Fibroblast of lung (primary cell): ENCODE data around the gene FBXW12. TPM values are rescaled to one million over a fixed set of nuclear protein-coding genes. Genes with fewer than 3 reads are reported as not detected.

Experiments
- DNase-seq, 2 donors: peaks; one replicate each; pipeline versions ENCODE4 v3.0.0 to v3.0.0-alpha.2; 2010; ENCODE audit warnings: low read depth in 2 of 2
- H2AFZ ChIP-seq: 2 replicates; pipeline ENCODE4 v1.5.1; 2012; ENCODE audit warnings: low read length, control low read depth, inconsistent platforms
- H3K27ac ChIP-seq: 2 replicates; pipeline ENCODE4 v1.5.1; 2011; ENCODE audit warnings: low read length, control low read depth; ENCODE audit not compliant: insufficient read depth
- H3K27me3 ChIP-seq: 2 replicates; pipeline ENCODE4 v1.5.1; 2011; ENCODE audit warnings: mild to moderate bottlenecking, low read length; ENCODE audit not compliant: control insufficient read depth, insufficient read depth
- H3K36me3 ChIP-seq: 2 replicates; pipeline ENCODE4 v1.5.1; 2011; ENCODE audit warnings: low read length; ENCODE audit not compliant: control insufficient read depth, insufficient read depth
- H3K4me1 ChIP-seq: 2 replicates; pipeline ENCODE4 v1.5.1; 2011; ENCODE audit warnings: low read length; ENCODE audit not compliant: control insufficient read depth, insufficient read depth; ENCODE audit errors: extremely low read depth
- H3K4me2 ChIP-seq: 2 replicates; pipeline ENCODE4 v1.5.1; 2011; ENCODE audit warnings: low read length, control low read depth; ENCODE audit not compliant: insufficient read depth; ENCODE audit errors: extremely low read depth
- H3K4me3 ChIP-seq, 4 experiments: fragments of 200-600 bp in 1 of 4; sonication (generic) in 1 of 4; replicated peaks in 1 of 4; 2 replicates each; pipeline ENCODE4 v1.5.1; 2011 to 2016; ENCODE audit warnings: low read length in 4 of 4, low read depth in 3 of 4, mild to moderate bottlenecking in 3 of 4, control low read depth in 2 of 4, inconsistent platforms in 1 of 4, mixed read lengths in 1 of 4; ENCODE audit not compliant: insufficient read depth in 1 of 4; ENCODE audit errors: control extremely low read depth in 1 of 4
- H3K79me2 ChIP-seq: 2 replicates; pipeline ENCODE4 v1.5.1; 2012; ENCODE audit warnings: mild to moderate bottlenecking, low read length, inconsistent platforms; ENCODE audit not compliant: control insufficient read depth, insufficient read depth
- H3K9ac ChIP-seq: 2 replicates; pipeline ENCODE4 v1.5.1; 2011; ENCODE audit warnings: mild to moderate bottlenecking, low read length, control low read depth; ENCODE audit not compliant: insufficient read depth
- H3K9me3 ChIP-seq: 2 replicates; pipeline ENCODE4 v1.5.1; 2012; ENCODE audit warnings: low read depth, low read length; ENCODE audit not compliant: control insufficient read depth, insufficient read depth
- H4K20me1 ChIP-seq: 2 replicates; pipeline ENCODE4 v1.5.1; 2011; ENCODE audit warnings: low read length; ENCODE audit not compliant: control insufficient read depth, insufficient read depth; ENCODE audit errors: extremely low read depth
- CTCF ChIP-seq, 2 donors: IDR thresholded peaks in 1 of 2; conservative IDR thresholded peaks in 1 of 2; 1 replicate in 1 of 2; 2 replicates in 1 of 2; pipeline ENCODE4 v1.5.1; 2011 to 2012; ENCODE audit warnings: low read length in 2 of 2, control low read depth in 1 of 2, inconsistent platforms in 1 of 2, low read depth in 1 of 2, mild to moderate bottlenecking in 1 of 2
- EZH2 ChIP-seq: IDR thresholded peaks from 2 replicates; pipeline ENCODE4 v1.5.1; 2012; ENCODE audit warnings: low read length, control low read depth, mild to moderate bottlenecking; ENCODE audit errors: missing control alignments
- polyA plus RNA-seq, 2 donors: library from polyadenylated mRNA; depleted of rRNA in 1 of 2; stranded (reverse) in 1 of 2; unstranded in 1 of 2; fragments of >200 nt; gene quantifications; 2 replicates each; pipeline ENCODE4 v1.2.1, GENCODE V29; 2011 to 2012; ENCODE audit warnings: missing spikeins in 1 of 2
- total RNA-seq: library from RNA; depleted of rRNA; stranded (reverse); fragments of >200 nt; gene quantifications from 2 replicates; pipeline ENCODE4 v1.2.1, GENCODE V29; 2014

Gene FBXW12
- total and polyA plus RNA-seq, 2 donors (not counting 1 experiment from before 2014, with no cell fraction given): 0.06 TPM; not detected in 1

- Histone ChIP-seq H4K20me1 (peaks cover 2% of the 10 kb centered on the region), H3K27me3 (no peaks in the 10 kb centered on the region), H3K4me1 (peaks cover 16% of the 10 kb centered on the region), H3K79me2 (peaks cover 19% of the 10 kb centered on the region), H3K9me3 (no peaks in the 10 kb centered on the region), H2AFZ (no peak overlapping the region), H3K36me3 (peaks cover 8% of the 10 kb centered on the region), H3K4me3 (no peak overlapping the region), H3K27ac (no peak overlapping the region), H3K4me2 (no peak overlapping the region), H3K9ac (no peak overlapping the region)
- no peak for TF ChIP-seq EZH2
- TF ChIP-seq CTCF (conservative IDR thresholded peaks at IDR 0.05 in 1 of 2, IDR thresholded peaks at IDR 0.05 in 1 of 2; ENCODE audit: low read depth in 1 of 2, low read length in 2 of 2): no peak
- no peak for DNase-seq
Observed at GRCh38 chr3:48436855-48437254, 64.8 kb downstream of the FBXW12 start.

- Histone ChIP-seq H3K4me2 (no peak overlapping the region), H3K4me3 (no peak overlapping the region), H3K9me3 (no peaks in the 10 kb centered on the region), H3K9ac (no peak overlapping the region), H4K20me1 (peaks cover 2% of the 10 kb centered on the region), H3K36me3 (peaks cover 6% of the 10 kb centered on the region), H3K27ac (no peak overlapping the region), H3K4me1 (peaks cover 16% of the 10 kb centered on the region), H3K27me3 (no peaks in the 10 kb centered on the region), H3K79me2 (peaks cover 25% of the 10 kb centered on the region), H2AFZ (no peak overlapping the region)
- TF ChIP-seq CTCF (conservative IDR thresholded peaks at IDR 0.05 in 1 of 2, IDR thresholded peaks at IDR 0.05 in 1 of 2; ENCODE audit: low read depth in 1 of 2, low read length in 2 of 2) (no peak), EZH2 (no peak)
- DNase-seq: no peak
Observed at GRCh38 chr3:48437812-48438211, 65.8 kb downstream of the FBXW12 start.

- peaks cover 7% of the 10 kb centered on the region for H3K36me3 ChIP-seq
- DNase-seq: peak; percentile 94
- H3K4me1 ChIP-seq: peaks cover 6% of the 10 kb centered on the region
- peak within 1 kb of the TSS; percentile 89 for H3K9ac ChIP-seq
- no peaks in the 10 kb centered on the region for H3K9me3 ChIP-seq
- no peaks in the 10 kb centered on the region for H3K27me3 ChIP-seq
- peak within 1 kb of the TSS; percentile 91 for H3K27ac ChIP-seq
- peak within 1 kb of the TSS; percentile 77 for H3K4me2 ChIP-seq
- H4K20me1 ChIP-seq: peaks cover 2% of the 10 kb centered on the region
- H3K4me3 ChIP-seq: peak within 1 kb of the TSS; percentile 71 to 95 (median 80)
- H2AFZ ChIP-seq: peak within 1 kb of the TSS; percentile 92
- peaks cover 28% of the 10 kb centered on the region for H3K79me2 ChIP-seq
- TF ChIP-seq CTCF (conservative IDR thresholded peaks at IDR 0.05 in 1 of 2, IDR thresholded peaks at IDR 0.05 in 1 of 2; ENCODE audit: low read depth in 1 of 2, low read length in 2 of 2) (no peak), EZH2 (no peak)
Observed at GRCh38 chr3:48439820-48440589, 68.0 kb downstream of the FBXW12 start, which contains the start of the genes CCDC51 and TMA7. Gene CCDC51 (minus strand): TSS chr3:48440119. CDS start chr3:48435128, 4,991 bp downstream. Gene TMA7 (plus strand): TSS chr3:48440257. CDS start chr3:48440297, 40 bp downstream.
